ENCODE results near the gene OR1K1. TPM values are rescaled to one million over a fixed set of nuclear protein-coding genes. Genes with fewer than 3 reads are reported as not detected.
"Not testable (repeated sequence)": the region's sequence is repeated elsewhere in the genome, so short reads cannot be mapped to it uniquely, and the experiment has no call there.

Gene OR1K1
- total RNA-seq, 1 experiment from 2014 or later = not detected

DNA sequence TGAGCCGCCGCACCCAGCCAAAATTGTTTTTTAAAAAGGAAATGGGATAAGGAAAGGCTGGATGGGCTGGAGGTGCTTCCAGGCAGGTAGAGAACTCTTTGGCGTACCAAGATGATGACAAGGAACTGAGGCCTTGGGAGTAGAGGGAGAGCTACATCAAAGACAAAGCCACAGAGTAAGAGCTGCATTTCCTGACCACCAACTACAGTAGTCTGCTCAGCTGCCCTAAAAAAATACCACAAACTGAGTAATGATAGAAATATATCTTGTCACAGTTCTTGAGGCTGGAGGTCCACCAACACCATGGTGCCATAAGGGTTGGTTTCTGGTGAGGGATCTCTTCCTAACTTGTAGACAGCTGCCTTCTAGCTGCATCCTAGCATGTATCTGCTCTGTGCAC, 8.2 kb downstream of the OR1K1 start:
- CTCF ChIA-PET = no interaction called here
- peaks cover 13% of the 10 kb centered on the region for H3K27me3 Mint-ChIP-seq (ENCODE audit: unreplicated experiment)

DNA sequence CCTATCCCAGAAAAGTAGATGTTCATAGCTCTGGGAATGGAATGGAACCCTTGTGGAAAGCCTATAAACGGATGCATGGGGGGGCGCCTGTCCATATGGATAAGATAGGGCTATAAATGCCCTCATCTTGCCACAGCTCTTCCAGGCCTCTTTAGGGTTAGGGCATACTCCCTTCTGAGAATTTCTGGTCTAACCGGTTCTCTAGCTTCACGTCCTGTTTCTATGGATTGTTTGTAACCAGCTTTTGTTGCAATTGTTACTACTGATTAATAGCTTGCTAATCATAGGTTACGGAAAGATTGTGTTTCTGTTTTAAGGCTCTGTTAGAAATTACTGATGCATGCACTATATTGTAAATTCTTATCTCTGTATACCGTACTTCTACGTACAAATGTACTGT, 9.3 kb downstream of the OR1K1 start:
- not testable (repeated sequence) for H3K4me3 Mint-ChIP-seq (ENCODE audit: low read depth, unreplicated experiment)

More for the DNA sequence above, 8.2 kb downstream of the OR1K1 start:
- H3K9me3 Mint-ChIP-seq (ENCODE audit: low read depth, unreplicated experiment) = no peaks in the 10 kb centered on the region
- peaks cover 5% of the 10 kb centered on the region for H3K36me3 Mint-ChIP-seq (ENCODE audit: insufficient read depth, unreplicated experiment)
- no peak for DNase-seq
- intact Hi-C loops (cut with micrococcal nuclease; ENCODE audit: unreplicated experiment) = no loop called here
- no peak overlapping the region for H3K4me3 Mint-ChIP-seq (ENCODE audit: low read depth, unreplicated experiment)
- TF ChIP-seq, protein P1, sequence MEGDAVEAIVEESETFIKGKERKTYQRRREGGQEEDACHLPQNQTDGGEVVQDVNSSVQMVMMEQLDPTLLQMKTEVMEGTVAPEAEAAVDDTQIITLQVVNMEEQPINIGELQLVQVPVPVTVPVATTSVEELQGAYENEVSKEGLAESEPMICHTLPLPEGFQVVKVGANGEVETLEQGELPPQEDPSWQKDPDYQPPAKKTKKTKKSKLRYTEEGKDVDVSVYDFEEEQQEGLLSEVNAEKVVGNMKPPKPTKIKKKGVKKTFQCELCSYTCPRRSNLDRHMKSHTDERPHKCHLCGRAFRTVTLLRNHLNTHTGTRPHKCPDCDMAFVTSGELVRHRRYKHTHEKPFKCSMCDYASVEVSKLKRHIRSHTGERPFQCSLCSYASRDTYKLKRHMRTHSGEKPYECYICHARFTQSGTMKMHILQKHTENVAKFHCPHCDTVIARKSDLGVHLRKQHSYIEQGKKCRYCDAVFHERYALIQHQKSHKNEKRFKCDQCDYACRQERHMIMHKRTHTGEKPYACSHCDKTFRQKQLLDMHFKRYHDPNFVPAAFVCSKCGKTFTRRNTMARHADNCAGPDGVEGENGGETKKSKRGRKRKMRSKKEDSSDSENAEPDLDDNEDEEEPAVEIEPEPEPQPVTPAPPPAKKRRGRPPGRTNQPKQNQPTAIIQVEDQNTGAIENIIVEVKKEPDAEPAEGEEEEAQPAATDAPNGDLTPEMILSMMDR (IDR thresholded peaks at IDR 0.05; ENCODE audit: unreplicated experiment) = no peak
- no TSS peak for BruUV-seq (replicated peaks)
- no peaks in the 10 kb centered on the region for H3K4me1 Mint-ChIP-seq (ENCODE audit: low read depth, unreplicated experiment)
- no peak overlapping the region for H3K27ac Mint-ChIP-seq (ENCODE audit: unreplicated experiment)

DNA sequence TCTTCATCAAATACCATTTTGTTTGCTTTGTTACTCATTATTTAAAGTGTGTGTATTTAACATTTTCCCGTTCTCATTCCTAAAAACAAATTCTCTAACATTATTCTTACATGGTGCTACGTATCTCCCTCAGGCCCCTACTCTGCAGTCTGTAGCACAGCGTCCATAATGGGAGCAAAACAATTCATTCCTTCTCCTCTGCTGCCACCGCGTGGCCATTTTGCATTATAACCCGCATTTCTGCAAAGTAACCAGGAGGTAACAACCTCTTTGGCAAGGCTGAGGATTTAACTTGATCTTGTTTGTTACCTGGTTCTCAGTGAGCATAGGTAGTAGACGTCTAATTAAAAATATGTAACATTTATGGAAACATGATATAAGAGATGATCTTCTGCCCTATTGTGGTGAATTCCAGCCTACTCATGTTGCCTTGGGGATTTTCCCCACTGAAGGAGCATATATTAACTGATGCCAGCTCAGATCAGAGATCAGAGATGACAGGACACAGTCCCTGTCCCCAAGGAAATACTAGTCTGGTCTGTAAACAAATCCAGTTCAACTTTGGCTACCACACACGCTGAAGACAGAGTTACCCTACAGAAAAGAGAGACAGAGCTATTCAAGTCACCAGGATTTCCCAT, 10.5 kb downstream of the OR1K1 start:
- peaks cover 7% of the 10 kb centered on the region for H3K27me3 Mint-ChIP-seq (ENCODE audit: unreplicated experiment)
- H3K9me3 Mint-ChIP-seq (ENCODE audit: low read depth, unreplicated experiment) = no peaks in the 10 kb centered on the region
- H3K36me3 Mint-ChIP-seq (ENCODE audit: insufficient read depth, unreplicated experiment) = peaks cover 5% of the 10 kb centered on the region
- no TSS peak for BruUV-seq (replicated peaks)
- CTCF ChIA-PET = interaction anchor here (1.2 kb wide), 1 partner anchor 346 kb away, joined by 3 read pairs; no protein-coding TSS in a partner anchor
- H3K27ac Mint-ChIP-seq (ENCODE audit: unreplicated experiment) = no peak overlapping the region
- intact Hi-C loops (cut with micrococcal nuclease; ENCODE audit: unreplicated experiment) = loop anchor here (1.0 kb wide), 2 partner anchors 345 to 711 kb away; no protein-coding TSS in a partner anchor
- TF ChIP-seq, protein P1 (IDR thresholded peaks at IDR 0.05; ENCODE audit: unreplicated experiment) = peak; percentile 63
- no peaks in the 10 kb centered on the region for H3K4me1 Mint-ChIP-seq (ENCODE audit: low read depth, unreplicated experiment)
- H3K4me3 Mint-ChIP-seq (ENCODE audit: low read depth, unreplicated experiment) = no peak overlapping the region
- DNase-seq = peak; percentile 59

More for the DNA sequence above, 9.3 kb downstream of the OR1K1 start:
- Mint-ChIP-seq H3K27ac (ENCODE audit: unreplicated experiment) (peak overlapping the region; percentile 61), H3K27me3 (ENCODE audit: unreplicated experiment) (peaks cover 13% of the 10 kb centered on the region)
- H3K4me1 Mint-ChIP-seq (ENCODE audit: low read depth, unreplicated experiment); H3K36me3 Mint-ChIP-seq (ENCODE audit: insufficient read depth, unreplicated experiment); intact Hi-C loops (cut with micrococcal nuclease; ENCODE audit: unreplicated experiment); DNase-seq; H3K9me3 Mint-ChIP-seq (ENCODE audit: low read depth, unreplicated experiment); BruUV-seq (replicated peaks): not testable (repeated sequence)
- CTCF ChIA-PET = interaction anchor here (1.0 kb wide), 1 partner anchor 311 kb away, joined by 4 read pairs; no protein-coding TSS in a partner anchor

DNA sequence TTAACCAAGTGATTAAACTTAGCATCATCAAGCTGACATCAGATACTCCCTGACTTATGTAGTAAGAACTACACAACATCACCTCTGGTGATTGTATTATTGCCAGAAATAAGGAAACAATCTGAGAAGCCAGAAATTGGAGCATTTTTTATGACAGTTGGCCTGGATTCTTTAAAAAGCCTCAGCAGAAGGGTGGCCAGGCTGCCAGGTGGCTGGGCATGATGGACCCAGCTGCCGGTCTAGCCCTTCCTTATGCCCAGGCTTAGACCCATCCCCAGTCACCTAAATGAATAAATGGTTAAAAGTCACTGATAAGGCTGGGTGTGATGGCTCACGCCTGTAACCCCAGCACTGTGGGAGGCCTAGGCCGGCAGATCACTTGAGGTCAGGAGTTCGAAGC, 12.8 kb downstream of the OR1K1 start:
- intact Hi-C loops (cut with micrococcal nuclease; ENCODE audit: unreplicated experiment) = no loop called here
- TF ChIP-seq, protein P1 (IDR thresholded peaks at IDR 0.05; ENCODE audit: unreplicated experiment) = no peak
- H3K4me1 Mint-ChIP-seq (ENCODE audit: low read depth, unreplicated experiment) = no peaks in the 10 kb centered on the region
- peaks cover 5% of the 10 kb centered on the region for H3K36me3 Mint-ChIP-seq (ENCODE audit: insufficient read depth, unreplicated experiment)
- H3K27ac Mint-ChIP-seq (ENCODE audit: unreplicated experiment) = no peak overlapping the region
- no peaks in the 10 kb centered on the region for H3K9me3 Mint-ChIP-seq (ENCODE audit: low read depth, unreplicated experiment)
- BruUV-seq (replicated peaks) = no TSS peak
- CTCF ChIA-PET = no interaction called here
- H3K27me3 Mint-ChIP-seq (ENCODE audit: unreplicated experiment) = no peaks in the 10 kb centered on the region
- DNase-seq = no peak
- H3K4me3 Mint-ChIP-seq (ENCODE audit: low read depth, unreplicated experiment) = no peak overlapping the region

DNA sequence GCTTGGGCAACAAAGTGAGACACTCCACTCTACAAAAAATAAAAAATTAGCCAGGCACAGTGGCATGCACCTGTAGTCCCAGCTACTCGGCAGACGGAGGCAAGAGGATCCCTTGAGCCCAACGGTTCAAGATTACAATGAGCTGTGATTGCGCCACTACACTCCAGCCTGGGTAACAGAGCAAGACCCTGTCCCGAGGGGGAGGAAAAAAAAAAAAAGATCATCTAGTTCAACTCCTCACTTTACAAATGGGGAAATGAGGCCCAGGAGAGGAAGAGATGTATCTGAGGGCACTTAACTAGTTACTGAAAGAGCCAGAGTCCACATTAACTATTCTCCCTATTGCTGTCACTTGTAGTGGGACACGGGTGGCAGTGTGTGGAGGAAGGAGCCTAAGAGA, 14.6 kb downstream of the OR1K1 start:
- Mint-ChIP-seq H3K4me1 (ENCODE audit: low read depth, unreplicated experiment) (no peaks in the 10 kb centered on the region), H3K36me3 (ENCODE audit: insufficient read depth, unreplicated experiment) (peaks cover under 1% of the 10 kb centered on the region), H3K9me3 (ENCODE audit: low read depth, unreplicated experiment) (no peaks in the 10 kb centered on the region), H3K27ac (ENCODE audit: unreplicated experiment) (no peak overlapping the region), H3K4me3 (ENCODE audit: low read depth, unreplicated experiment) (no peak overlapping the region), H3K27me3 (ENCODE audit: unreplicated experiment) (no peaks in the 10 kb centered on the region)
- TF ChIP-seq, protein P1 (IDR thresholded peaks at IDR 0.05; ENCODE audit: unreplicated experiment) = no peak
- intact Hi-C loops (cut with micrococcal nuclease; ENCODE audit: unreplicated experiment) = no loop called here
- CTCF ChIA-PET = no interaction called here
- no peak for DNase-seq
- no TSS peak for BruUV-seq (replicated peaks)

Data from Calu3 (cell line).